GM23248 (cell line): Measurements from ENCODE around the gene CPSF4. TPM values are rescaled to one million over a fixed set of nuclear protein-coding genes. Genes with fewer than 3 reads are reported as not detected.
A peak's percentile ranks its signal among the peaks of the same experiment; 100 is the strongest.
"Not testable (repeated sequence)": the region's sequence is repeated elsewhere in the genome, so short reads cannot be mapped to it uniquely, and the experiment has no call there.

Experiments
- DNase-seq: peaks from one replicate; pipeline ENCODE4 v3.0.0-alpha.2; 2015
- H2AFZ ChIP-seq: fragments of 200-600 bp; sonication (generic); 2 replicates; pipeline ENCODE4 v1.6.1; 2016; ENCODE audit warnings: antibody characterized with exemption
- H3F3A ChIP-seq: fragments of 200-600 bp; sonication (generic); 2 replicates; pipeline ENCODE4 v1.6.1; 2016; ENCODE audit warnings: mild to moderate bottlenecking, antibody characterized with exemption, mixed run types; ENCODE audit not compliant: insufficient read depth
- H3K27ac ChIP-seq: fragments of 200-600 bp; sonication (generic); 2 replicates; pipeline ENCODE4 v1.5.1; 2016; ENCODE audit warnings: mild to moderate bottlenecking
- H3K27me3 ChIP-seq: fragments of 200-600 bp; sonication (generic); replicated peaks from 2 replicates; pipeline ENCODE4 v1.6.1; 2016; ENCODE audit warnings: mild to moderate bottlenecking; ENCODE audit not compliant: insufficient read depth
- H3K36me3 ChIP-seq: fragments of 200-600 bp; sonication (generic); 2 replicates; pipeline ENCODE4 v1.6.1; 2016; ENCODE audit warnings: low read depth, mild to moderate bottlenecking
- H3K4me1 ChIP-seq: fragments of 200-600 bp; sonication (generic); 2 replicates; pipeline ENCODE4 v1.6.1; 2016; ENCODE audit warnings: mild to moderate bottlenecking; ENCODE audit not compliant: insufficient read depth
- H3K4me2 ChIP-seq: fragments of 200-600 bp; sonication (generic); one replicate; pipeline ENCODE4 v1.6.1; 2016; ENCODE audit warnings: mild to moderate bottlenecking; ENCODE audit not compliant: unreplicated experiment
- H3K4me3 ChIP-seq: fragments of 200-600 bp; sonication (generic); 2 replicates; pipeline ENCODE4 v1.5.1; 2016; ENCODE audit warnings: mild to moderate bottlenecking
- H3K79me2 ChIP-seq: fragments of 200-600 bp; sonication (generic); 2 replicates; pipeline ENCODE4 v1.6.1; 2016; ENCODE audit warnings: mild to moderate bottlenecking; ENCODE audit not compliant: insufficient read depth
- H3K9ac ChIP-seq: fragments of 200-600 bp; sonication (generic); 2 replicates; pipeline ENCODE4 v1.6.1; 2016; ENCODE audit warnings: mild to moderate bottlenecking
- H3K9me2 ChIP-seq: fragments of 200-600 bp; sonication (generic); 2 replicates; pipeline ENCODE4 v1.6.1; 2016; ENCODE audit warnings: mixed run types, mild to moderate bottlenecking, moderate library complexity; ENCODE audit not compliant: insufficient read depth
- H3K9me3 ChIP-seq: fragments of 200-600 bp; sonication (generic); one replicate; pipeline ENCODE4 v1.6.1; 2017; ENCODE audit warnings: low read depth
- H4K20me1 ChIP-seq: fragments of 200-600 bp; sonication (generic); 2 replicates; pipeline ENCODE4 v1.6.0; 2016; ENCODE audit not compliant: insufficient read depth
- EZH2 ChIP-seq: fragments of 200-600 bp; sonication (generic); IDR thresholded peaks from 2 replicates; pipeline ENCODE4 v1.6.1; 2018; ENCODE audit warnings: antibody characterized with exemption, mild to moderate bottlenecking; ENCODE audit not compliant: insufficient read depth, poor library complexity, severe bottlenecking
- EZH2phosphoT487 ChIP-seq: fragments of 200-600 bp; sonication (generic); IDR thresholded peaks from 2 replicates; pipeline ENCODE4 v1.6.1; 2018; ENCODE audit warnings: antibody characterized with exemption, moderate library complexity, mild to moderate bottlenecking, low read depth; ENCODE audit not compliant: insufficient read depth
- WGBS, 2 experiments: methylation state at CpG; one replicate each; pipeline ENCODE4 v1.1.6; 2015 to 2017; ENCODE audit warnings: low lambda C conversion rate in 2 of 2, low coverage in 1 of 2; ENCODE audit errors: missing lambda C conversion rate in 2 of 2; 5-methylcytosine and 5-hydroxymethylcytosine counted together
- in situ Hi-C: fragments of 300-500 bp; cut with MboI; formaldehyde crosslinking; loops from 2 replicates; pipeline ENCODE4 v1.15.0; 2020
- polyA plus RNA-seq: library from polyadenylated mRNA; unstranded; fragments of >200 nt; fragmentation: Nextera tagmentation; extraction: Ambion mirVana; gene quantifications from 2 replicates; pipeline ENCODE4 v1.2.1, GENCODE V29; 2016
- total RNA-seq: library from RNA; depleted of rRNA; stranded (reverse); fragments of >200 nt; shearing (Covaris generic); gene quantifications from 2 replicates; pipeline ENCODE4 v1.2.3, GENCODE V29; 2014

Gene CPSF4
- total and polyA plus RNA-seq, 2 experiments from 2014 or later, result 19.5 to 44.9 TPM

DNA sequence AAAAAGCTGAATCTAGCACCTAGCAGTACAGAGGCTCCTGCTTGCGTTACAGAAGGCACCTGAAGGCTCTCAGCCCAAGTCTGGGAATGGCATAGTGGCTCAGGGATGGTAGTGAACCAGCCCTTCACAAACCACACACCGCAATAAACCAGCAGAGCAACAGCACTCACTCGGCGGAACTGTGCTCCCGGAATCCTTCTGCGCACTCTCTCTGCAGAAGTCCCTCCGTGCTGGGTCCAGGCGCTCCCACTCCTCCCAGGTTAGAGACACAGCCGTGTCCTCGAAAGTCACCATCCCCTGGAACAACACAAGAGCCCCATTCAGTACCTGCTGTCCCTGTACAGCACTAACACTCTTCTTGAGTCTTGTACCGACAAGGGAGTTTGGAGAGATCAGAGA is 59.8 kb downstream of the CPSF4 start:
- Histone ChIP-seq H3K27ac (peak overlapping the region; percentile 88), H3K9me3 (no peaks in the 10 kb centered on the region), H3K9ac (peak overlapping the region; percentile 88), H3K79me2 (peaks cover 86% of the 10 kb centered on the region), H3K27me3 (no peaks in the 10 kb centered on the region), H3F3A (peaks cover 11% of the 10 kb centered on the region; the same call in 1 of the 2 replicates), H4K20me1 (no peaks in the 10 kb centered on the region; the same call in 1 of the 2 replicates), H2AFZ (no peak overlapping the region), H3K4me2 (peak overlapping the region; percentile 84), H3K9me2 (no peaks in the 10 kb centered on the region), H3K4me3 (peak overlapping the region; percentile 99), H3K36me3 (peaks cover 31% of the 10 kb centered on the region), H3K4me1 (peaks cover 12% of the 10 kb centered on the region; the same call in 1 of the 2 replicates)
- in situ Hi-C loops, result no loop called here
- WGBS, 2 experiments, result 71 to 72% methylated on average over 11 of the region's 11 CpGs
- DNase-seq, result peak; percentile 11
- TF ChIP-seq EZH2phosphoT487, result no peak
- no peak for TF ChIP-seq EZH2

DNA sequence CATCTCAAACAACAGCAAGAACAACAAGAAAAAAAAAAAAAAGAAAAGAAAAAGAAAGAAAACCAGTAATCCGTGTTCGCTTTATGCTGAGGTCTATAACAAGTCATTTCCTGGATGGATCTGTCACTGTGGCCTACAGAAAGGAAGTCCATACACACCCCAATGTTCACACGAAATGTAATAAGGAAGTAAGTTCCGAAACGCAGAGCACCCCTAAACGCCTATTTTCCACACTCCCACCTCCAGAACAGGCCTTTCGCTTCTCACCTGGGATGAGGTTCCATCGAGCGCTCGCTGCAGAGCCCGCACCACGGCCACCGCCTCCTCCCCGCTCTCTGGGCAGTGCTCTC is 60.6 kb downstream of the CPSF4 start:
- no peaks in the 10 kb centered on the region for H3K27me3 ChIP-seq
- peaks cover 77% of the 10 kb centered on the region for H3K79me2 ChIP-seq
- H4K20me1 ChIP-seq, result no peaks in the 10 kb centered on the region; the same call in 1 of the 2 replicates
- in situ Hi-C loops, result no loop called here
- DNase-seq, result peak; percentile 53
- peaks cover 11% of the 10 kb centered on the region; the same call in 1 of the 2 replicates for H3F3A ChIP-seq
- peak overlapping the region; percentile 84 for H3K4me2 ChIP-seq
- H2AFZ ChIP-seq, result peak overlapping the region; percentile 98
- no peaks in the 10 kb centered on the region for H3K9me2 ChIP-seq
- H3K9ac ChIP-seq, result peak overlapping the region; percentile 88
- TF ChIP-seq EZH2phosphoT487, result no peak
- TF ChIP-seq EZH2, result no peak
- peak overlapping the region; percentile 88 for H3K27ac ChIP-seq
- peaks cover 23% of the 10 kb centered on the region for H3K36me3 ChIP-seq
- peak overlapping the region; percentile 99 for H3K4me3 ChIP-seq
- 1 to 4% methylated on average over 14 of the region's 14 CpGs for WGBS, 2 experiments
- no peaks in the 10 kb centered on the region for H3K9me3 ChIP-seq
- H3K4me1 ChIP-seq, result peaks cover 12% of the 10 kb centered on the region; the same call in 1 of the 2 replicates

DNA sequence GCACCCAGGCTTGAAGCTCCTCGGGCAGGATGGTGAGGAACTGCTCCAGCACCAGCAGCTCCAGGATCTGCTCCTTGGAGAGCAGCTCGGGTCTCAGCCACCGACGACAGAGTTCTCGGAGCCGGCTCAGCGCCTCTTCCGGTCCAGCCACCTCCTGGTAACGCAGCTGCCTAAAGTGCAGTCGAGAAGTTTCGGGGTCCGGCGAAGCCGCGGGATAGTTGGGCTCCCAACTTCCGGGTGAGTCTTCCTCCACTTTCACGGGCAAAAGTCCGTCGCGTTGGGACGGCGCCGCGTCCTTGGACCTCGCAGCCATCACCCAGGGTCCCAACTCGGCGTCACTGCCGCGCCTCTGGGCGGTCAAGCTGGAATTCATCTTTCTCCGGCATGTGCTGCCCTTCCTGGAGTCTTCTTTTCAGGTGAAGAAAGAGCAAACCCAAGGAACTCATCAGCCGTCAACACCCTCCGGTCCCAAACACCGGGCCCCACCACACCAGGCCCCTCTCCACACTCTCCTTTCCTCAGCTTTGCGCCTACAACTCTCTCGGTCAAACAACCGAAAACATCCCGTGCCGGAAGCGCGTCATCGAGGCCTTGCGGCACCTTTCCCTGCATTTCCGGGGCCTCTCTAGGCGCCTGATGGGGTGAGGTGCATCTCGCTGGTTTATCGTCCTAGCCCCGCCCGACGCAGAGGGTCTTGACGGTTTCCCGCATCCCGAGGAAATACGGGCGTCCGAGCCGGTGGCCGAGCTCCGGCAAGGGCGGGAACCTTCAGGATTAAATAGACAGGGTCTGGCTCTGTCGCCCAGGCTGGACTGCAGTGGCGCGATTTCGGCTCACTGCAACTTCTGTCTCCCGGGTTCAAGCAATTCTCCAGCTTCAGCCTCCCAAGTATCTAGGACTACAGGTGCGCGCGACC is 61.2 kb downstream of the CPSF4 start, which contains the start of gene ZNF394:
Gene ZNF394, minus strand, starts transcription at position 561 of the 916 bp plus-strand sequence. Its CDS starts 188 bp downstream, at position 373.
- Histone ChIP-seq H3K9me2 (no peaks in the 10 kb centered on the region), H4K20me1 (no peaks in the 10 kb centered on the region; the same call in 1 of the 2 replicates), H3K36me3 (peaks cover 17% of the 10 kb centered on the region), H3K4me1 (peaks cover 12% of the 10 kb centered on the region; the same call in 1 of the 2 replicates), H3K9ac (peak within 1 kb of the TSS; percentile 88), H3K9me3 (no peaks in the 10 kb centered on the region), H3K27ac (peak within 1 kb of the TSS; percentile 88), H3K27me3 (no peaks in the 10 kb centered on the region), H3K4me3 (peak within 1 kb of the TSS; percentile 99), H3F3A (peaks cover 11% of the 10 kb centered on the region; the same call in 1 of the 2 replicates), H3K4me2 (peak within 1 kb of the TSS; percentile 84), H3K79me2 (peaks cover 71% of the 10 kb centered on the region), H2AFZ (peak within 1 kb of the TSS; percentile 98)
- in situ Hi-C loops, result no loop called here
- peak; percentile 96 for DNase-seq
- TF ChIP-seq EZH2, result no peak
- TF ChIP-seq EZH2phosphoT487, result no peak
- WGBS, 2 experiments, result 1 to 2% methylated on average over 68 of the region's 68 CpGs

DNA sequence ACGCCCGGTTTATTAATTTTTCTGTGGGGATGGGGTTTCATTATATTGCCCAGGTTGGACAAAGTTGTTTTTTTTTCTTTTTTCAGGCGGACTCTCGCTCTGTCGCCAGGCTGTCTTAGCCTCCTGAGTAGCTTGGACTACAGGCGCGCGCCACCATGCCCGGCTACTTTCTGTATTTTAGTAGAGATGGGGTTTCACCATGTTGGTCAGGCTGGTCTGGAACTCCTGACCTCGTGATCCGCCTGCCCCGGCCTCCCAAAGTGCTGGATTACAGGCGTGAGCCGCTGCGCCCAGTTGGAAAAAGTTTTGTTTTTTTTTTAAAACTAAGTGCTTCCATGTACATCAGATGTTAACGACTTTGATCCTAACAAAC is 61.9 kb downstream of the CPSF4 start:
- Histone ChIP-seq H3K9ac (peak overlapping the region; percentile 88), H3K27me3 (no peaks in the 10 kb centered on the region), H4K20me1 (no peaks in the 10 kb centered on the region; the same call in 1 of the 2 replicates), H3K9me2 (no peaks in the 10 kb centered on the region), H3K4me3 (peak overlapping the region; percentile 99), H3K4me1 (peaks cover 13% of the 10 kb centered on the region), H3K9me3 (no peaks in the 10 kb centered on the region), H3K27ac (peak overlapping the region; percentile 88), H3K79me2 (peaks cover 70% of the 10 kb centered on the region), H3F3A (peaks cover 11% of the 10 kb centered on the region; the same call in 1 of the 2 replicates), H3K36me3 (peaks cover 12% of the 10 kb centered on the region; the same call in 1 of the 2 replicates), H2AFZ (peak overlapping the region; percentile 98), H3K4me2 (peak overlapping the region; percentile 84)
- TF ChIP-seq EZH2phosphoT487, result no peak
- no peak for TF ChIP-seq EZH2
- in situ Hi-C loops, result no loop called here
- no peak for DNase-seq
- WGBS, 2 experiments, result 55% methylated on average over 16 of the region's 16 CpGs

DNA sequence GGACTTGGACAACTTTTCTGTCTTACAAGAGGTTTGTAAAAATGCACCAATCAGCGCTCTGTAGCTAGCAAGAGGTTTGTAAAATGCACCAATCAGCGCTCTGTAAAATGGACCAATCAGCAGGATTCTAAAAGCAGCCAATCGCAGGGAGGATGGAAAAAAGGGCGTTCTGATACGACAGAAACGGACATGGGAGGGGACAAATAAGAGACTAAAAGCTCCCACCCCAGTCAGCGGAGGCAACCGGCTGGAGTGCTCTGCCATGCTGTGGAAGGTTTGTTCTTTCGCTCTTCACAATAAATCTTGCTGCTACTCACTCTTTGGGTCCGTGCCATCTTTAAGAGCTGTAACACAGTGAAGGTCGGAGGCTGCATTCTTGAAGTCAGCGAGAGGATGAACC is 62.5 kb downstream of the CPSF4 start:
- H3K4me1 ChIP-seq, result peaks cover 19% of the 10 kb centered on the region
- WGBS, 2 experiments, result 94 to 95% methylated on average over 12 of the region's 12 CpGs

More for the DNA sequence above, 62.5 kb downstream of the CPSF4 start:
- H3K36me3 ChIP-seq, H3K27ac ChIP-seq, H3K4me2 ChIP-seq, H3K9ac ChIP-seq, H3K9me3 ChIP-seq, H4K20me1 ChIP-seq, H3K9me2 ChIP-seq, in situ Hi-C loops, H2AFZ ChIP-seq, H3K27me3 ChIP-seq: not testable (repeated sequence)
- peaks cover 11% of the 10 kb centered on the region; the same call in 1 of the 2 replicates for H3F3A ChIP-seq
- H3K79me2 ChIP-seq, result peaks cover 70% of the 10 kb centered on the region
- peak overlapping the region; percentile 99 for H3K4me3 ChIP-seq
- DNase-seq, result peak; percentile 10
